ENCODE data around the gene AKAP8L.
A peak's percentile ranks its signal among the peaks of the same experiment; 100 is the strongest.
"Not testable (repeated sequence)": the region's sequence is repeated elsewhere in the genome, so short reads cannot be mapped to it uniquely, and the experiment has no call there.

AKAP8L gene

GRCh38 chr19:15412832-15413231 lies 6.0 kb downstream of the AKAP8L start:
- no peak for DNase-seq

- not testable (repeated sequence) for DNase-seq
Measured at GRCh38 chr19:15411351-15411750, 7.4 kb downstream of the AKAP8L start.

- DNase-seq, result no peak
Measured at GRCh38 chr19:15404780-15405211, 14.0 kb downstream of the AKAP8L start.

GRCh38 chr19:15404097-15404779 lies 14.6 kb downstream of the AKAP8L start:
- DNase-seq, result no peak

GRCh38 chr19:15403151-15403531 lies 15.6 kb downstream of the AKAP8L start:
- no peak for DNase-seq

- DNase-seq, result no peak
Measured at GRCh38 chr19:15402411-15403150, 16.2 kb downstream of the AKAP8L start.

- DNase-seq, result no peak
Measured at GRCh38 chr19:15401397-15401710, 17.4 kb downstream of the AKAP8L start.

- DNase-seq, result no peak
Measured at GRCh38 chr19:15400521-15401396, 18.0 kb downstream of the AKAP8L start.

- no peak for DNase-seq
Measured at GRCh38 chr19:15399635-15400034, 19.2 kb downstream of the AKAP8L start.

GRCh38 chr19:15399234-15399515 lies 19.6 kb downstream of the AKAP8L start:
- no peak for DNase-seq

GRCh38 chr19:15398501-15399233 lies 20.1 kb downstream of the AKAP8L start:
- no peak for DNase-seq

- no peak for DNase-seq
Measured at GRCh38 chr19:15397782-15398181, 21.0 kb downstream of the AKAP8L start.

GRCh38 chr19:15397236-15397635 lies 21.6 kb downstream of the AKAP8L start:
- DNase-seq, result no peak

GRCh38 chr19:15396436-15396835 lies 22.4 kb downstream of the AKAP8L start:
- no peak for DNase-seq

- not testable (repeated sequence) for DNase-seq
Measured at GRCh38 chr19:15395251-15395650, 23.5 kb downstream of the AKAP8L start.

GRCh38 chr19:15394426-15394825 lies 24.4 kb downstream of the AKAP8L start:
- DNase-seq, result no peak

GRCh38 chr19:15393963-15394362 lies 24.8 kb downstream of the AKAP8L start:
- DNase-seq, result no peak

GRCh38 chr19:15390814-15391213 lies 28.0 kb downstream of the AKAP8L start:
- DNase-seq, result no peak

GRCh38 chr19:15381864-15382263 lies 36.9 kb downstream of the AKAP8L start:
- no peak for DNase-seq

GRCh38 chr19:15381429-15381828 lies 37.4 kb downstream of the AKAP8L start:
- no peak for DNase-seq

- DNase-seq, result peak; percentile 55
Measured at GRCh38 chr19:15379999-15380647, 38.7 kb downstream of the AKAP8L start.

Measured in activated CD4-positive, alpha-beta T cell treated with anti-CD3 and anti-CD28 coated beads, Interleukin-10, Interleukin-2, amounts not matched to agents 100 ng/mL and 50 ng/mL, durations not matched to agents 16 hours and 8 hours (primary cell).